Dermis microvascular lymphatic vessel endothelial cell (primary cell): ENCODE data around the gene BANK1. TPM values are rescaled to one million over a fixed set of nuclear protein-coding genes. Genes with fewer than 3 reads are reported as not detected.

Experiments used
- DNase-seq, 2 donors: peaks; one replicate each; pipeline versions ENCODE4 v3.0.0 to v3.0.0-alpha.2; 2010; ENCODE audit warnings: low read depth in 2 of 2
- total RNA-seq: library from RNA; depleted of rRNA; stranded (reverse); fragments of >200 nt; gene quantifications from 2 replicates; pipeline ENCODE4 v1.2.1, GENCODE V29; 2014

The BANK1 gene
- total RNA-seq, 1 donor from 2014 or later = under 0.01 TPM

GRCh38 chr4:101886826-101887225 is 96.3 kb downstream of the BANK1 start:
- DNase-seq = no peak

GRCh38 chr4:101888472-101888871 is 97.9 kb downstream of the BANK1 start:
- DNase-seq = no peak

- DNase-seq = peak; percentile 2 to 7
Observed at GRCh38 chr4:101905527-101905926, 115.0 kb downstream of the BANK1 start.

GRCh38 chr4:101910786-101911373 is 120.3 kb downstream of the BANK1 start:
- no peak for DNase-seq

GRCh38 chr4:101911616-101912015 is 121.1 kb downstream of the BANK1 start:
- no peak for DNase-seq

GRCh38 chr4:101914761-101915160 is 124.2 kb downstream of the BANK1 start:
- DNase-seq = no peak

- no peak for DNase-seq
Observed at GRCh38 chr4:101919373-101919977, 128.9 kb downstream of the BANK1 start.

GRCh38 chr4:101921370-101921769 is 130.8 kb downstream of the BANK1 start:
- no peak for DNase-seq

- no peak for DNase-seq
Observed at GRCh38 chr4:101931619-101932018, 141.1 kb downstream of the BANK1 start.

- no peak for DNase-seq
Observed at GRCh38 chr4:101933855-101934254, 143.3 kb downstream of the BANK1 start.

GRCh38 chr4:101938836-101939235 is 148.3 kb downstream of the BANK1 start:
- no peak for DNase-seq

GRCh38 chr4:101941816-101942358 is 151.4 kb downstream of the BANK1 start:
- no peak for DNase-seq

- no peak for DNase-seq
Observed at GRCh38 chr4:101942891-101943290, 152.4 kb downstream of the BANK1 start.

GRCh38 chr4:101944649-101945048 is 154.1 kb downstream of the BANK1 start:
- no peak for DNase-seq

- DNase-seq = no peak
Observed at GRCh38 chr4:101948055-101948454, 157.5 kb downstream of the BANK1 start.

- no peak for DNase-seq
Observed at GRCh38 chr4:101948951-101949350, 158.4 kb downstream of the BANK1 start.

- DNase-seq = no peak
Observed at GRCh38 chr4:101950258-101950979, 159.9 kb downstream of the BANK1 start.

- DNase-seq = no peak
Observed at GRCh38 chr4:101952985-101953384, 162.5 kb downstream of the BANK1 start.

- peak in 1 of 2 donors; percentile 36 for DNase-seq
Observed at GRCh38 chr4:101953949-101954348, 163.4 kb downstream of the BANK1 start.

- peak in 1 of 2 donors; percentile 23 for DNase-seq
Observed at GRCh38 chr4:101954351-101954750, 163.8 kb downstream of the BANK1 start.

GRCh38 chr4:101954975-101955678 is 164.6 kb downstream of the BANK1 start:
- no peak for DNase-seq
